ENCODE data around the gene GALNT10. TPM values are rescaled to one million over a fixed set of nuclear protein-coding genes. Genes with fewer than 3 reads are reported as not detected.

Gene GALNT10
- polyA plus RNA-seq, 2 donors: 1.4 to 1.9 TPM

DNA sequence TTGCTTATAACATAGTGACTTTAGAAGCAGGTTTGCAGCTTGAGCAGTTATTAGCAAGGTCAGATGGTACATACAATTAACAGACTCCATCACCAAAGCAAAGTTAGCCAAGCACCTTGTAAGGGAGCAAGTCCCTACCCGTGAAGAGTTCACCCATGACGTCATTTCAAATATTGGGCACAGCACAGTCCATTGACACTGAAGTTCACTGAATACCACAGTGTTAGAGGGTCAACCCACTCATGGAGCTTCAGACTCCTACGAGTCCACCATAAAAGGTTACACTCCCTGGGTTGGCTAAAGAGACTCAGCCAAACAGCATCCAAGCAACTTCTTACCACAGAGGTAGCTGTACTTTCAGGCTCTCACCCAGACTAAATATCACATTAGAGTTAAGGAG lies 77.5 kb downstream of the GALNT10 start:
- Histone ChIP-seq H3K4me1 (ENCODE audit: control insufficient read depth in 2 of 2, insufficient read depth in 2 of 2, low read length in 1 of 2) (peaks cover under 1 to 9% of the 10 kb centered on the region in 2 donors), H3K4me3 (ENCODE audit: low read depth in 1 of 2, low read length in 2 of 2) (no peak overlapping the region), H3K9me3 (ENCODE audit: control insufficient read depth in 2 of 2, insufficient read depth in 1 of 2, low read depth in 1 of 2, low read length in 1 of 2) (no peaks in the 10 kb centered on the region), H3K36me3 (ENCODE audit: control insufficient read depth in 2 of 2, insufficient read depth in 2 of 2, low read length in 1 of 2) (no peaks in the 10 kb centered on the region), H3K27ac (ENCODE audit: low read depth in 2 of 2, low read length in 1 of 2) (no peak overlapping the region), H3K27me3 (ENCODE audit: control insufficient read depth in 1 of 2, insufficient read depth in 2 of 2, low read length in 2 of 2) (no peaks in the 10 kb centered on the region)
- WGBS, 2 donors: 73 to 82% methylated on average over 3 of the region's 3 CpGs

DNA sequence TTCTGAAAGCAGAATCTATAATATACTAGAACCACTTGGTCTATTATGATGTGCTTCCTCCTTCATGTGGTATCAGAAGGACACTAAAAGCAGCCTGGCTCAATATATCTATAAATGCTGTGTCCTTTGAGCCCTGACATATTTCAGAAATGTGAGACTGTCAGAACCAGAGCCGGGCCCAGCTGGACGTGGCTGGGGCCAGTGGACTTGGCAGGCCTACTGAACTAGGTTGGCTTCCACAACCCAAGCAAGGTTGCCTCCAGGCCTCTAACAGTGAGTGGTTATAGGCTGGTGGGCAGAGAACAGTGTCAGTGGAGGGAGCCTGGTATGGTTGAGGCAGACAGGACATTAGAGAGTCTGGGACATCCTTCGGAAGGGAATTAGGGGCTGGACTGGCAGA lies 78.9 kb downstream of the GALNT10 start:
- 93 to 95% methylated on average over 3 of the region's 3 CpGs for WGBS, 2 donors
- no peaks in the 10 kb centered on the region for H3K36me3 ChIP-seq (ENCODE audit: control insufficient read depth in 2 of 2, insufficient read depth in 2 of 2, low read length in 1 of 2)

DNA sequence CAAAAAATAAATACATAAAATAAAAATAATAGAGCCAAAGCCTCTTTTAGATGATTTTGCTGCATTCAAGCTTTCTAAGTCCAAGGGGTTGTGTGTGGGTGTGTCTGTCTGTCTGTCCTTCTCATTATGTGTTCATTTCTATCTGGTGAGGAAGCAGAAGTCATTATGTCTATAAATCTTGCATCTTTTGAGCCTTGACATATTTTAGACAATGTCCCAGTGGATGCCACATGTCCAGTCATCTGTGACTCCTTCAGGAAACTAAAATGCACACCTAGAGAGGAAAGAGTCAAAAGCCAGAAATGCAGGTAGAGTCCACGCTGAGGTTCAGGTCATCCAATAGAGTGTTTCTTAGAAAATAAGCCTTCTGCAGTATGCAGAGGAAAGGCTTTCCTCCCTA lies 80.9 kb downstream of the GALNT10 start:
- Histone ChIP-seq H3K27me3 (ENCODE audit: control insufficient read depth in 1 of 2, insufficient read depth in 2 of 2, low read length in 2 of 2) (no peaks in the 10 kb centered on the region), H3K27ac (ENCODE audit: low read depth in 2 of 2, low read length in 1 of 2) (no peak overlapping the region), H3K36me3 (ENCODE audit: control insufficient read depth in 2 of 2, insufficient read depth in 2 of 2, low read length in 1 of 2) (no peaks in the 10 kb centered on the region), H3K4me3 (ENCODE audit: low read depth in 1 of 2, low read length in 2 of 2) (no peak overlapping the region), H3K9me3 (ENCODE audit: control insufficient read depth in 2 of 2, insufficient read depth in 1 of 2, low read depth in 1 of 2, low read length in 1 of 2) (no peaks in the 10 kb centered on the region), H3K4me1 (ENCODE audit: control insufficient read depth in 2 of 2, insufficient read depth in 2 of 2, low read length in 1 of 2) (peaks cover 4 to 9% of the 10 kb centered on the region in 2 donors)
- 75 to 77% methylated on average over 1 of the region's 1 CpG for WGBS, 2 donors

More for the DNA sequence above, 78.9 kb downstream of the GALNT10 start:
- no peak overlapping the region for H3K27ac ChIP-seq (ENCODE audit: low read depth in 2 of 2, low read length in 1 of 2)
- no peaks in the 10 kb centered on the region for H3K9me3 ChIP-seq (ENCODE audit: control insufficient read depth in 2 of 2, insufficient read depth in 1 of 2, low read depth in 1 of 2, low read length in 1 of 2)
- no peak overlapping the region for H3K4me3 ChIP-seq (ENCODE audit: low read depth in 1 of 2, low read length in 2 of 2)
- H3K27me3 ChIP-seq (ENCODE audit: control insufficient read depth in 1 of 2, insufficient read depth in 2 of 2, low read length in 2 of 2): no peaks in the 10 kb centered on the region
- peaks cover 4 to 9% of the 10 kb centered on the region in 2 donors for H3K4me1 ChIP-seq (ENCODE audit: control insufficient read depth in 2 of 2, insufficient read depth in 2 of 2, low read length in 1 of 2)

DNA sequence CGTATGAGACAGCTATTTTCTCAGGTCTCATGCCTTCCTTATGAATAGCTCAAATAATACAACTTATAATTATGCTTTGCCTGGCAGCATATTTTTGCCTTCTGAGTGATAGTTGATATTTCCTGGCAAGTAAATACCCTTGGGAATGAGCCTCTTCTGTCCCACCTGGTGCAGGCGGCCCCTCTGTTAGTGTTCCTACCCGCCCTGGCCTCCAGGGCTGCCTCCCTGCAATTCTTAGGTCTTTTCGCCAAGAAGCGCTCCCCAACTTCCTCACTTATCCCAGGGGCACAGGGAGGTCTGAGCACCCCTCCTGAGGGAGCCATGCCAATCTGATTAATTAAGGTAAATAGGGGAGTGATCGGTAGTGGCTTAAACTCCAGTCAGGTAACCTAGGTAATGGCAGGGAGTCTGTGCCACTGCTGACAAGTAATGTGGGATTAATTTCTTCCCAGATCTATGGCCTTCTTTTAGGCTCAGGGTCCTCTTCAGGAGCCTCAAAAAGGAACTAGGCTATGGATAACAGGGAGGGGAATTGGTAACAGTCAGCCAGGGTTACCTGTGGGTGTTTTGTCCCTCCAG lies 81.5 kb downstream of the GALNT10 start:
- no peaks in the 10 kb centered on the region for H3K9me3 ChIP-seq (ENCODE audit: control insufficient read depth in 2 of 2, insufficient read depth in 1 of 2, low read depth in 1 of 2, low read length in 1 of 2)
- H3K36me3 ChIP-seq (ENCODE audit: control insufficient read depth in 2 of 2, insufficient read depth in 2 of 2, low read length in 1 of 2): no peaks in the 10 kb centered on the region
- H3K4me1 ChIP-seq (ENCODE audit: control insufficient read depth in 2 of 2, insufficient read depth in 2 of 2, low read length in 1 of 2): peaks cover 4 to 9% of the 10 kb centered on the region in 2 donors
- no peak overlapping the region for H3K27ac ChIP-seq (ENCODE audit: low read depth in 2 of 2, low read length in 1 of 2)
- H3K27me3 ChIP-seq (ENCODE audit: control insufficient read depth in 1 of 2, insufficient read depth in 2 of 2, low read length in 2 of 2): no peaks in the 10 kb centered on the region
- 80 to 83% methylated on average over 6 of the region's 6 CpGs for whole genome bisulfite sequencing, 2 donors
- H3K4me3 ChIP-seq (ENCODE audit: low read depth in 1 of 2, low read length in 2 of 2): no peak overlapping the region

DNA sequence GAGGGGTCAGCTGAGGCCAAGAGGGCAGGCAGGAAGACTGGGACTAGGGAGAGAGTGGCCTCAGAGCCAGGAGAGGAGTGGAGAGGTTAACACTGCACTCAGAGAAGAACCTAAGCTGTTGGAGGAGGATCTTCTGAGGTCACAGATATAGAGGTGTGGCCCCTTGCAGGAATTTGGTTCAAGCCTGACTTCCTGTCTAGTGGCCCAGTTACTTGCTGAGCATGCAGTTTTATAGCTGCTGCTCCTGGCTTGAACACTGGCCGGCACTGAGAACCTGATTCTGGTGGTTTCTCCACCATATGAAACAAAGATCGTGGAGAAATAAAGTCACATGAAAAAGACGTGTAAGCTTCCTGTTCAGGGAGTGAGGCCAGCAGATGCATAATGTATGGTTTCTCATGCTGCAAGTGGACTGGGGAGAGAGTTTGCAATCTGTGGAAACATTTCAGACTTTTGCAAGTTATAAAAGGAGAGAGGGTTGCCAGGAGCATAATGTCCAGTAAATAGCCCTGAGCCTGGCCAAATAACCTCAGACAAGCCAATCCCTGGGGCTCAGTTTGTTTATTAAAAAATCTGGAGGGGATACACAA lies 82.6 kb downstream of the GALNT10 start:
- Histone ChIP-seq H3K27ac (ENCODE audit: low read depth in 2 of 2, low read length in 1 of 2) (peak overlapping the region in 1 of 2 donors; percentile 46), H3K4me1 (ENCODE audit: control insufficient read depth in 2 of 2, insufficient read depth in 2 of 2, low read length in 1 of 2) (peaks cover 4 to 9% of the 10 kb centered on the region in 2 donors)

DNA sequence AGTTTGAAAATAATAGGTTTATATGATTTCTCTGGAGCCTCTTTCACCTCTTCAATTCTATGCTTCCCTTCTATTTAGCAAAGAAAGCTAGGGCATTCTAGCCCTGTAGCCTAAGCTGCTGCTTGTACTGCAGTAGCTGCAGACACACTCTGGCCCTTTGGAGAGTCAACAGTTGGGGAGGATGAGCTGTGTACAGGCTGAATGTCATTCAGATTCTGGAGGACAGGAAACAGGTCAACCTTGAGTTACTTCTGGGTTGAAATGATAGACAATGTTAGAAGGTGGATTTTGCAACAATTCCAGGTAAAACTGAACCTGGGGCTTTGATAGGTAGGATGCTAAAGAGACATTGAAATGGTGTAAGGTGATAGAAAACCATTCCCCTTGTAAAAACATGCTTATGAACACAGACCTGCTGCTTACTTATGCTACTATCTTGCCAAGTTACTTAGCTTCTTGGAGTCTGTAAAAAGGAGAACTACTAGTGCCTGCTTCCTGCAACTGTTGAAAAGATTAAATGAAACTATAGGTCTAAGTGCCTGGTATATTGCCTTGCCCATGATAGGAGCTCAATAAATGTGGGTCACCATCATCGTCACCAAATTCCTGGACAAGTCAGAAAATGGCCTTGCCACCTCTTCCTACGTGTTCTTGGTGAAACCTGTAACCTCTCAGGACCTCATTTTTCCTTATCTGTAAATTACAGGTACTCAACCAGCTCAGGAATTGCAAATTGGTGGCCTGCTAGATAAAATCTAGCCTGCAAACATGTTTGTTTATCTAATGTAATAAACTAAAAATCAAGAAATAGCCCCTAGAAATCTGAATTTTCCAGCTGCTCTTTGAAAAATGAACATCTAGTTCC lies 83.7 kb downstream of the GALNT10 start:
- WGBS, 2 donors: 83 to 92% methylated on average over 2 of the region's 2 CpGs
- H3K4me1 ChIP-seq (ENCODE audit: control insufficient read depth in 2 of 2, insufficient read depth in 2 of 2, low read length in 1 of 2): peaks cover 4 to 9% of the 10 kb centered on the region in 2 donors

More for the DNA sequence above, 82.6 kb downstream of the GALNT10 start:
- H3K9me3 ChIP-seq (ENCODE audit: control insufficient read depth in 2 of 2, insufficient read depth in 1 of 2, low read depth in 1 of 2, low read length in 1 of 2): no peaks in the 10 kb centered on the region
- 23 to 27% methylated on average over 3 of the region's 3 CpGs for WGBS, 2 donors
- H3K27me3 ChIP-seq (ENCODE audit: control insufficient read depth in 1 of 2, insufficient read depth in 2 of 2, low read length in 2 of 2): no peaks in the 10 kb centered on the region
- H3K36me3 ChIP-seq (ENCODE audit: control insufficient read depth in 2 of 2, insufficient read depth in 2 of 2, low read length in 1 of 2): no peaks in the 10 kb centered on the region
- no peak overlapping the region for H3K4me3 ChIP-seq (ENCODE audit: low read depth in 1 of 2, low read length in 2 of 2)

DNA sequence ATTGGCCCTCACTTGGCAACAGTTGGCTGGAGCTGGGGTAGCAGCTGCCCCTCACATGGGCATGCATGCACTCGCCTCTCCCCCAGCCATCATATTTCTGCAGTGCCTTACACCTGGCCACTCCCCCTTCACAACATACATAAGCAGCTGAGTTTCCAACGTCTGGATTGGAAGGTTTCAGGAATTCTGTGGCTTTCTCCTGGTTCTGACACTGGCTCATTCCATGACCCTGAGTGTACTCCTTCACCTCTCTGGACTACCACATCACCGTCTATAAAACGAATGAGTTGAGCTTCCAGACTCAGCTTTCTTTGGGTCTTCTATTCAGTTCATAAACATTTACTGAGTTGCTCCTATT lies 84.3 kb downstream of the GALNT10 start:
- Histone ChIP-seq H3K36me3 (ENCODE audit: control insufficient read depth in 2 of 2, insufficient read depth in 2 of 2, low read length in 1 of 2) (no peaks in the 10 kb centered on the region), H3K27me3 (ENCODE audit: control insufficient read depth in 1 of 2, insufficient read depth in 2 of 2, low read length in 2 of 2) (no peaks in the 10 kb centered on the region), H3K27ac (ENCODE audit: low read depth in 2 of 2, low read length in 1 of 2) (no peak overlapping the region), H3K4me1 (ENCODE audit: control insufficient read depth in 2 of 2, insufficient read depth in 2 of 2, low read length in 1 of 2) (peaks cover 4 to 9% of the 10 kb centered on the region in 2 donors), H3K9me3 (ENCODE audit: control insufficient read depth in 2 of 2, insufficient read depth in 1 of 2, low read depth in 1 of 2, low read length in 1 of 2) (no peaks in the 10 kb centered on the region), H3K4me3 (ENCODE audit: low read depth in 1 of 2, low read length in 2 of 2) (no peak overlapping the region)
- WGBS, 2 donors: 54 to 78% methylated on average over 4 of the region's 4 CpGs

More for the DNA sequence above, 83.7 kb downstream of the GALNT10 start:
- no peak overlapping the region for H3K27ac ChIP-seq (ENCODE audit: low read depth in 2 of 2, low read length in 1 of 2)
- no peak overlapping the region for H3K4me3 ChIP-seq (ENCODE audit: low read depth in 1 of 2, low read length in 2 of 2)
- no peaks in the 10 kb centered on the region for H3K9me3 ChIP-seq (ENCODE audit: control insufficient read depth in 2 of 2, insufficient read depth in 1 of 2, low read depth in 1 of 2, low read length in 1 of 2)
- H3K27me3 ChIP-seq (ENCODE audit: control insufficient read depth in 1 of 2, insufficient read depth in 2 of 2, low read length in 2 of 2): no peaks in the 10 kb centered on the region
- no peaks in the 10 kb centered on the region for H3K36me3 ChIP-seq (ENCODE audit: control insufficient read depth in 2 of 2, insufficient read depth in 2 of 2, low read length in 1 of 2)

DNA sequence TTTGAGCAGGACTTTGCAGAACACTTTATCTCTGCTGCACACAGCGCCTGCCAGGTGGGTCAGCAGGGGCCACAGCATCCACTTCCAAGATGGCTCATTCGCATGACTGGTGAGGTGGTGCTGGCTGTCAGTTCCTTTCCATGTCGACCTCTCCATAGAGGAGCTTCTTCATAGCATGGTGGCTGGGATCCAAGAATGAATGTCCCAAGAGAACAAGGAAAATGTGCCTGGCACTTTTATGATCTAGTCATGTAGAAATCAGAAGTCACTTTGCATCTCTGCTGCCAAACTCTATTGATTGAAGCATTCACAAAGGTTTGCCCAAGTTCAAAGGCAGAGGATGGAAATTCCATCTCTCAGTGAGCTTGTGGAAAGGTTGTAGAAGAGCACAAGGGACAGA lies 85.0 kb downstream of the GALNT10 start:
- no peaks in the 10 kb centered on the region for H3K9me3 ChIP-seq (ENCODE audit: control insufficient read depth in 2 of 2, insufficient read depth in 1 of 2, low read depth in 1 of 2, low read length in 1 of 2)
- H3K4me1 ChIP-seq (ENCODE audit: control insufficient read depth in 2 of 2, insufficient read depth in 2 of 2, low read length in 1 of 2): peaks cover 4 to 9% of the 10 kb centered on the region in 2 donors
- no peaks in the 10 kb centered on the region for H3K36me3 ChIP-seq (ENCODE audit: control insufficient read depth in 2 of 2, insufficient read depth in 2 of 2, low read length in 1 of 2)
- WGBS, 2 donors: 91 to 94% methylated on average over 3 of the region's 3 CpGs
- no peak overlapping the region for H3K27ac ChIP-seq (ENCODE audit: low read depth in 2 of 2, low read length in 1 of 2)
- no peaks in the 10 kb centered on the region for H3K27me3 ChIP-seq (ENCODE audit: control insufficient read depth in 1 of 2, insufficient read depth in 2 of 2, low read length in 2 of 2)
- H3K4me3 ChIP-seq (ENCODE audit: low read depth in 1 of 2, low read length in 2 of 2): no peak overlapping the region

DNA sequence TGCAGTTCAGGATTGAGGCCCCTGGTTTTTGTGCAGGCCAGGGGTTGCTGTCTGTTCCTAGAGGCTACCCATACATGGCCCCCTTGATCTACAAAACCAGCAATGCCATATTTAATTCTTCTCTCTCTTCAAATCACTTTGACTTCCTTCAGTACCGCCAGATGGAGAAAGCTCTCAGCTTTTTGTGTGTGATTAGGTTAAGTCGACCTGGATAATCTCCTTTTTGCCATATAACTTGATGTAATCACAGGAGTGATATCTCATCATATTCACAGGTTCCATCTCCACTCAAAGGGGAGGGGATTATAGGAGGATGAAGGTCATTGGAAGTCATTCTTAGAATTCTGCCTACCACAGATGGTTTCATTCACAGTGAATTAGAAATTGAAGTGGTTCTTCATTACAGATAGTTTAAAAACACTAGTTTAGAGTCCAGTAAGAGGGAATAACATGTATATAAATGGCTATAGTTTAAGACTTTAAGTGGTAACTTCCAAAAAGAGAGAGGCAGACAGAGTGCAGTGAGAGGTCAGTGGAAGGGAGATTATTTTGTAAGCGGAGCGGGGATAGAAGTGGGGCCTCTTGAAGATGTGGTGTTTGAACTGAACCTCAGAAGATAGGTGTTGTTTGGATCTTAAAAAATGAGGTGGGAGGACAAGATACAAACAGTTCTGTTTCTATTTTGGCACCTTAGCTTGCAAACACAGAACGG lies 85.9 kb downstream of the GALNT10 start:
- H3K36me3 ChIP-seq (ENCODE audit: control insufficient read depth in 2 of 2, insufficient read depth in 2 of 2, low read length in 1 of 2): no peaks in the 10 kb centered on the region
- no peak overlapping the region for H3K4me3 ChIP-seq (ENCODE audit: low read depth in 1 of 2, low read length in 2 of 2)
- H3K4me1 ChIP-seq (ENCODE audit: control insufficient read depth in 2 of 2, insufficient read depth in 2 of 2, low read length in 1 of 2): peaks cover 4 to 9% of the 10 kb centered on the region in 2 donors
- no peaks in the 10 kb centered on the region for H3K27me3 ChIP-seq (ENCODE audit: control insufficient read depth in 1 of 2, insufficient read depth in 2 of 2, low read length in 2 of 2)
- WGBS, 2 donors: 64 to 67% methylated on average over 5 of the region's 5 CpGs
- H3K27ac ChIP-seq (ENCODE audit: low read depth in 2 of 2, low read length in 1 of 2): no peak overlapping the region
- H3K9me3 ChIP-seq (ENCODE audit: control insufficient read depth in 2 of 2, insufficient read depth in 1 of 2, low read depth in 1 of 2, low read length in 1 of 2): no peaks in the 10 kb centered on the region

All from esophagus (tissue), 2 donors.